GM23338 (cell line): ENCODE data around the gene IL1RAPL2. TPM values are rescaled to one million over a fixed set of nuclear protein-coding genes. Genes with fewer than 3 reads are reported as not detected.

Source experiments
- ATAC-seq: fragments of 200-7000 bp; cut with Tn5 transposase; 3 replicates; pipeline ENCODE4 v1.9.1; 2020
- DNase-seq: peaks from one replicate; pipeline ENCODE4 v3.0.0-alpha.2; 2015; ENCODE audit warnings: low spot score
- H2AFZ ChIP-seq: fragments of 200-600 bp; sonication (generic); 2 replicates; pipeline ENCODE4 v1.8.0; 2016; ENCODE audit warnings: antibody characterized with exemption, mild to moderate bottlenecking, moderate library complexity
- H3F3A ChIP-seq: fragments of 200-600 bp; sonication (generic); replicated peaks from 2 replicates; pipeline ENCODE4 v1.8.0; 2017; ENCODE audit warnings: antibody characterized with exemption, mixed run types, low read depth
- H3K27ac ChIP-seq: fragments of 200-600 bp; sonication (generic); 2 replicates; pipeline ENCODE4 v1.6.1; 2016; ENCODE audit warnings: low read depth
- H3K27me3 ChIP-seq: fragments of 200-600 bp; sonication (generic); 2 replicates; pipeline ENCODE4 v1.8.0; 2016; ENCODE audit warnings: mild to moderate bottlenecking, mixed run types, moderate library complexity; ENCODE audit not compliant: insufficient read depth
- H3K36me3 ChIP-seq: fragments of 200-600 bp; sonication (generic); 2 replicates; pipeline ENCODE4 v1.8.0; 2016; ENCODE audit warnings: mild to moderate bottlenecking; ENCODE audit not compliant: insufficient read depth
- H3K4me1 ChIP-seq: fragments of 200-600 bp; sonication (generic); 2 replicates; pipeline ENCODE4 v1.8.0; 2016; ENCODE audit warnings: mild to moderate bottlenecking, moderate library complexity; ENCODE audit not compliant: insufficient read depth
- H3K4me2 ChIP-seq: fragments of 200-600 bp; sonication (generic); 2 replicates; pipeline ENCODE4 v1.7.1; 2017; ENCODE audit warnings: mixed run types
- H3K4me3 ChIP-seq: fragments of 200-600 bp; sonication (generic); 2 replicates; pipeline ENCODE4 v1.6.1; 2016; ENCODE audit warnings: mixed run types
- H3K79me2 ChIP-seq: fragments of 200-600 bp; sonication (generic); replicated peaks from 2 replicates; pipeline ENCODE4 v1.8.0; 2017; ENCODE audit warnings: mild to moderate bottlenecking; ENCODE audit not compliant: insufficient read depth
- H3K9me2 ChIP-seq: fragments of 200-600 bp; sonication (generic); 2 replicates; pipeline ENCODE4 v1.8.0; 2017; ENCODE audit not compliant: insufficient read depth
- H4K20me1 ChIP-seq: fragments of 200-600 bp; sonication (generic); replicated peaks from 2 replicates; pipeline ENCODE4 v1.8.0; 2017; ENCODE audit warnings: mild to moderate bottlenecking; ENCODE audit not compliant: insufficient read depth
- H3K27ac Mint-ChIP-seq: 2 replicates; pipeline ENCODE4 v1.8.0; 2020; ENCODE audit warnings: inconsistent platforms, mild to moderate bottlenecking, moderate library complexity, mixed read lengths
- H3K27me3 Mint-ChIP-seq: 3 replicates; pipeline ENCODE4 v1.8.0; 2022; ENCODE audit warnings: low read depth, mild to moderate bottlenecking, moderate library complexity, mixed read lengths, inconsistent platforms; ENCODE audit not compliant: insufficient read depth, poor library complexity
- H3K36me3 Mint-ChIP-seq: 3 replicates; pipeline ENCODE4 v1.8.0; 2021; ENCODE audit warnings: low read depth, mild to moderate bottlenecking, inconsistent platforms, moderate library complexity, mixed read lengths
- H3K4me1 Mint-ChIP-seq: 3 replicates; pipeline ENCODE4 v1.8.0; 2020; ENCODE audit warnings: mild to moderate bottlenecking, inconsistent platforms, mixed read lengths
- H3K4me3 Mint-ChIP-seq: 3 replicates; pipeline ENCODE4 v1.8.0; 2021; ENCODE audit warnings: moderate library complexity, mild to moderate bottlenecking, inconsistent platforms, mixed read lengths
- H3K9me3 Mint-ChIP-seq: 3 replicates; pipeline ENCODE4 v1.8.0; 2020; ENCODE audit warnings: moderate library complexity, mild to moderate bottlenecking, inconsistent platforms, mixed read lengths
- CREB1 ChIP-seq: fragments of 250-450 bp; sonication (Bioruptor Pico); IDR thresholded peaks from 2 replicates; pipeline ENCODE4 v1.5.0; 2020; ENCODE audit warnings: low read depth, mild to moderate bottlenecking, moderate library complexity
- EZH2 ChIP-seq: fragments of 200-600 bp; sonication (generic); IDR thresholded peaks from one replicate; pipeline ENCODE4 v1.8.0; 2017; ENCODE audit warnings: antibody characterized with exemption, mild to moderate bottlenecking, low read depth; ENCODE audit not compliant: unreplicated experiment
- NANOG ChIP-seq: IDR thresholded peaks from 2 replicates; pipeline ENCODE4 v1.6.1; 2016; ENCODE audit warnings: antibody characterized with exemption, borderline replicate concordance
- REST ChIP-seq: IDR thresholded peaks from one replicate; pipeline ENCODE4 v1.6.1; 2018; ENCODE audit warnings: antibody characterized with exemption; ENCODE audit not compliant: unreplicated experiment
- STAT1 ChIP-seq: IDR thresholded peaks from one replicate; pipeline ENCODE4 v1.6.1; 2016; ENCODE audit warnings: antibody characterized with exemption; ENCODE audit not compliant: unreplicated experiment
- ZNF331 ChIP-seq: fragments of 250-450 bp; sonication (Bioruptor Pico); IDR thresholded peaks from 2 replicates; pipeline ENCODE4 v1.5.0; 2020; ENCODE audit warnings: low read depth, mild to moderate bottlenecking, moderate library complexity
- ZNF462 ChIP-seq: fragments of 250-450 bp; sonication (Bioruptor Pico); IDR thresholded peaks from 2 replicates; pipeline ENCODE4 v1.5.0; 2020; ENCODE audit warnings: mild to moderate bottlenecking, moderate library complexity
- polyA plus RNA-seq: library from polyadenylated mRNA; unstranded; fragments of >200 nt; fragmentation: Nextera tagmentation; extraction: Ambion mirVana; gene quantifications from 2 replicates; pipeline ENCODE4 v1.2.1, GENCODE V29; 2016
- total RNA-seq: library from RNA; depleted of rRNA; stranded (reverse); fragments of >200 nt; shearing (Covaris generic); gene quantifications from 2 replicates; pipeline ENCODE4 v1.2.3, GENCODE V29; 2014

IL1RAPL2 gene
- total and polyA plus RNA-seq, 2 experiments from 2014 or later = 0.80 to 0.94 TPM

GRCh38 chrX:104745152-104745551 is 179.2 kb downstream of the IL1RAPL2 start (continued):
- no peak for TF ChIP-seq ZNF462 (CRISPR knock-in tag)

- ATAC-seq (no peak), DNase-seq (no peak)
- Histone ChIP-seq H3K4me2 (no peak overlapping the region), H3K36me3 (no peaks in the 10 kb centered on the region), H2AFZ (no peak overlapping the region), H3K27me3 (no peaks in the 10 kb centered on the region), H3K27ac (no peak overlapping the region), H3K4me1 (peaks cover 6% of the 10 kb centered on the region; the same call in 1 of the 2 replicates), H4K20me1 (no peaks in the 10 kb centered on the region), H3F3A (no peaks in the 10 kb centered on the region), H3K9me2 (no peaks in the 10 kb centered on the region), H3K4me3 (no peak overlapping the region), H3K79me2 (no peaks in the 10 kb centered on the region)
- Mint-ChIP-seq H3K4me3 (no peak overlapping the region), H3K27me3 (peaks cover 2% of the 10 kb centered on the region), H3K27ac (no peak overlapping the region), H3K9me3 (no peaks in the 10 kb centered on the region), H3K36me3 (no peaks in the 10 kb centered on the region), H3K4me1 (peaks cover 13% of the 10 kb centered on the region)
- no peak for TF ChIP-seq STAT1
- TF ChIP-seq CREB1 = no peak
- no peak for TF ChIP-seq REST
- no peak for TF ChIP-seq EZH2
- TF ChIP-seq NANOG = no peak
- TF ChIP-seq ZNF331 = no peak
Measured at GRCh38 chrX:104749951-104750610, 184.1 kb downstream of the IL1RAPL2 start.
